Activated T-cell treated with anti-CD3 and anti-CD28 coated beads for 1 hour (primary cell): ENCODE measurements around the gene CHRNB4.

ENCODE experiments used
- DNase-seq: peaks from one replicate; pipeline ENCODE4 v3.0.0-alpha.2; 2020; ENCODE audit warnings: low read depth

The CHRNB4 gene

GRCh38 chr15:78668987-78669386, 28.0 kb upstream of the CHRNB4 start:
- DNase-seq: no peak

GRCh38 chr15:78667578-78668236, 26.7 kb upstream of the CHRNB4 start:
- no peak for DNase-seq

GRCh38 chr15:78666010-78666409, 25.0 kb upstream of the CHRNB4 start:
- no peak for DNase-seq

GRCh38 chr15:78663703-78664102, 22.7 kb upstream of the CHRNB4 start:
- no peak for DNase-seq

GRCh38 chr15:78662028-78662427, 21.0 kb upstream of the CHRNB4 start:
- no peak for DNase-seq

- no peak for DNase-seq
Measured at GRCh38 chr15:78661001-78661400, 20.0 kb upstream of the CHRNB4 start.

GRCh38 chr15:78660584-78660983, 19.6 kb upstream of the CHRNB4 start:
- no peak for DNase-seq

GRCh38 chr15:78658823-78659222, 17.8 kb upstream of the CHRNB4 start:
- DNase-seq: no peak

GRCh38 chr15:78654272-78654671, 13.3 kb upstream of the CHRNB4 start:
- DNase-seq: no peak

GRCh38 chr15:78651930-78652615, 11.1 kb upstream of the CHRNB4 start:
- no peak for DNase-seq

- no peak for DNase-seq
Measured at GRCh38 chr15:78651007-78651406, 10.0 kb upstream of the CHRNB4 start.

GRCh38 chr15:78650022-78650421, 9.0 kb upstream of the CHRNB4 start:
- no peak for DNase-seq

GRCh38 chr15:78645009-78645408, 4.0 kb upstream of the CHRNB4 start:
- DNase-seq: no peak

- DNase-seq: no peak
Measured at GRCh38 chr15:78642331-78642730, 1.3 kb upstream of the CHRNB4 start.

GRCh38 chr15:78641749-78642275, 802 bp upstream of the CHRNB4 start:
- no peak for DNase-seq

- no peak for DNase-seq
Measured at GRCh38 chr15:78640527-78641101, 396 bp downstream of the CHRNB4 start.

GRCh38 chr15:78638658-78639314, 2.2 kb downstream of the CHRNB4 start:
- peak; percentile 29 for DNase-seq

- no peak for DNase-seq
Measured at GRCh38 chr15:78637776-78638435, 3.1 kb downstream of the CHRNB4 start.

GRCh38 chr15:78636378-78636859, 4.6 kb downstream of the CHRNB4 start:
- DNase-seq: no peak

- DNase-seq: no peak
Measured at GRCh38 chr15:78635346-78635745, 5.7 kb downstream of the CHRNB4 start.

- DNase-seq: no peak
Measured at GRCh38 chr15:78634210-78635145, 6.5 kb downstream of the CHRNB4 start.
